NCI-H748 (cell line): ENCODE data around the gene ARHGAP12.
A peak's percentile ranks its signal among the peaks of the same experiment; 100 is the strongest.

Experiments used
- DNase-seq: peaks from one replicate; lab custom pipeline; 2025; ENCODE audit not compliant: unreplicated experiment; lab: John Stamatoyannopoulos, UW

ARHGAP12 gene

GRCh38 chr10:31822616-31823318 is 105.9 kb downstream of the ARHGAP12 start:
- no peak for DNase-seq

- DNase-seq: no peak
Measured at GRCh38 chr10:31822150-31822549, 106.5 kb downstream of the ARHGAP12 start.

GRCh38 chr10:31820778-31821369 is 107.8 kb downstream of the ARHGAP12 start:
- DNase-seq: no peak

DNA sequence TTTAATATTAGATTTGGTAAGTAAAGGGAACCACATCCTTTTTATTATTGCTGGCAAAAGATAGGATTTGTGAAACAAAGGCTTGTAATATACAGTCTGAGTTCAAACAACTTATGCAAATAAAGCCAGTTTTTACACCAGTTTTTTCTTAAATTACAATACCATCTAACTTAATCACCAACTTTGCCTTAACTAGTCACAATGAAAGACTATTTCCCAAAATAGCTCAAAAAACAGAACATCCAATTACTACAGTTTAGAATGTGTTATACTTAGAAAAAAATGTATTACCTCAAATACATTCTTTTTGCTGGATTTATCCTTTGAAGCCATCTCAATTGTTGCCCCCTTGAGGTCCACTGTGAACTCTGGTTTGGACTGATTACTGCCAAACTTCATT is 108.5 kb downstream of the ARHGAP12 start:
- DNase-seq: no peak

GRCh38 chr10:31819391-31819820 is 109.2 kb downstream of the ARHGAP12 start:
- DNase-seq: no peak

- no peak for DNase-seq
Measured at GRCh38 chr10:31816318-31816717, 112.3 kb downstream of the ARHGAP12 start.

DNA sequence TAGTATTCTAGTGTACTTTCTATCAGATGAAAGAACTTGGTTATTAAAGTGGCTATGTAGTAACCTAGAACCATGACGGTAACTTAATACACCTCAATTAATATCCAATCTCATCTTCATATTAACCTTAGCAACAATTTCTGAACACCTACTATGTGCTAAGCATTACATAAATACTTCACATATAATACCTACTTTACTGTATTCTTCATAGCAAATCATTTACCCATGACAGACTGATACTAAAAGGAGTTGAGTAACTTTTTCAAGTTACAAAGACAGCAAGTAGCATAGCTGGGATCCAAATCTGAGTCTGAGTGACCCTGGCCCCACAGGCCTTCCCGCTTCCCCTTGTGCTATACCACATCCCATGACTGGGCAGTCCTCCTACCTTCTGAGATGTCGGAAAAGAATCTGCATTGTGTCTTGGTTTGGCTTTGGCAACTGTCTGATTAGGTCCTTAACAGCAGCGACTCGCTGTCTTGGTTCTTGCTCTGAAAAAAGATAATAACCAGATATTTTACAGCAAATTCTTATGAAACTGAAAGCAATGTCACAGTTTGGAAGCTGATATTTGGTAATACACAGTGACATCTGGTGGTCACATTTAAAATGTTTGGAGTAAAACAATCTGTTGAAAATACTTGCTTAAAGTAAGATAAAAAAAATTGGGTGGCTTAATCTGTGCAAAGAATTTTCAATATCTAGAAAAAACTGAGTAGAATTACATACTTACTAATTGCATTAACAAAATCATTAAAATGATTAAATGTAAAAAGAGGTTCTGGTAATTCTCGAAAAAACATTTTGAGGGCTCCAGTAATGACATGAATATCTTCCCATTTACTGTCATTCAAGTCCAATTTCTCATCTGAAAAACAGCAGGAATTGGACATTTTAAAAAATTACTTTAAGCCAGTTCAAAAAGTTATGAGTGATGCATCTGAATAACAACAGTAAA is 120.1 kb downstream of the ARHGAP12 start:
- DNase-seq: peak; percentile 38

- DNase-seq: no peak
Measured at GRCh38 chr10:31804352-31804810, 124.2 kb downstream of the ARHGAP12 start.

GRCh38 chr10:31803606-31804351 is 124.9 kb downstream of the ARHGAP12 start:
- DNase-seq: no peak

DNA sequence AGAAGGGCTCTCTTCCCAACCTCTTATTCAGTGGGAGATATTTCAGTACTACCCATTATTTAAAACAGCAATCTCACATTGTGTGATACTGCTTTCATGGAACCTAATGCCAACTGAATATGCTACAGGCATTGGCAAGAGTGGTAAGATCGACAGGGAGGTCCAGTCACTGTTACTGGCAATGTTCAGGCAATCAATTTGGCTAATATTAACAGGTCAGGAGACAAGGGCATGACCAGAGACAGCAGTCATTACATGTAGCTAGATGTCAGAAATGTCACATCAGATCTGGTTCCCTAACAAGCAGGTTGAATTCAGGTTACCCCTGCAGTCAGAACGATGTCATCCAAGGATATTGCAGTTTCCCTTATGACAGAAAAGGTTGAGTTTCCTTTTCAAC is 129.4 kb downstream of the ARHGAP12 start:
- no peak for DNase-seq

DNA sequence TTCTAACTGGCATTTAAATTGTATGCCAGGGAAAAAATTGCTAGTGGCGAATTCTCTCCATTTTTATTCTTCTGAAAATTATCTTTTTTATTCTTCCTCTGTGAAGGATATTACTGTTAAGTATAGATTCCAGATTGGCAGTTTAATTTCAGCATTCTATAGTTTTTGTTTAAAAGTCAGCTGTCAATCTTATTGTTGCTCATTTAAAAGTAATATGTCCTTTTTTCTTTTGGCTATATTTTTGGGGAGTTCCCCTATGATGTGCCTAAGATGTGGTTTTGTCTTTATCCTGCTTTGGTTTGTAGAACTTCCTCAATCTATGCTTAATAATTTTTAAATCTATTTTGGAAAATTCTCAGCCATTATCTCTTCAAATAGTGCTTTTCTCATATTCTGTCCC is 135.9 kb downstream of the ARHGAP12 start:
- DNase-seq: no peak

GRCh38 chr10:31789555-31789954 is 139.1 kb downstream of the ARHGAP12 start:
- DNase-seq: no peak

DNA sequence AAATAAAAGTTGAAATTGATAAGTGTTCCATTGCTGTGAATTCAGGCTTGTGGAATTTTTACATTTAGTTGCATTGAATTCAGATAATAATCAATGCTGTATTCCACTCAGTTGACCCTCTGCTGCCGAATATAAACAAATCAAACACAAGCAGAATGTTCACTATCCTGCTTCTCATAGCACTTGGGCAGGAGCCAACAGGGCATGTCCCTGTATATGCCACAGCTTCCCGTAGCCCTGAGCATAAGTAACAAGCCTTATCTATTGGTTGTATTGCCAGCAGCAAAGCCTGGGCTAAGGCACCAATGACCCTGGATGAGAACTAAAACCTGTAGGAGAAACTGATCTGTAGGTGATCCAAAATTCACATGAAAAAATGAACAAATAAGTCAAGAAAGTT is 145.9 kb downstream of the ARHGAP12 start:
- DNase-seq: peak; percentile 24

DNA sequence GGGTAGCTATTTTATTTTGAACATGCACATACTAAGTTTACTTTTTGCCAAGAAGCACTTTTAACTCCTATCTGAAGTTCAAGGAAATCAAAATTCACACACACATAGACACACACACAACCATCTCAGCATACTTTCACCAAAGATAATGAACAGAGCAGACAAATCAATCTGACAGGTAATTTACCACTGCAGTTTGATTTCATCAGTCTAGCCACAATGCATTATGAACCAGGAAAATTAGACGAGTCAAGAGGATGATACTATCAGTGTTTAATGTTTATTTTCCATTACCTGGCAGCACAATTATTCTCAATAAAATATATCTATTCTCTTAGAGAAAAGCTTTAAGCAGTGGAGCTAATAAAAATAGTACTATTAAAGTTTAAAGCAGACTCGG is 147.9 kb downstream of the ARHGAP12 start:
- DNase-seq: no peak

GRCh38 chr10:31778627-31779026 is 150.0 kb downstream of the ARHGAP12 start:
- DNase-seq: no peak

DNA sequence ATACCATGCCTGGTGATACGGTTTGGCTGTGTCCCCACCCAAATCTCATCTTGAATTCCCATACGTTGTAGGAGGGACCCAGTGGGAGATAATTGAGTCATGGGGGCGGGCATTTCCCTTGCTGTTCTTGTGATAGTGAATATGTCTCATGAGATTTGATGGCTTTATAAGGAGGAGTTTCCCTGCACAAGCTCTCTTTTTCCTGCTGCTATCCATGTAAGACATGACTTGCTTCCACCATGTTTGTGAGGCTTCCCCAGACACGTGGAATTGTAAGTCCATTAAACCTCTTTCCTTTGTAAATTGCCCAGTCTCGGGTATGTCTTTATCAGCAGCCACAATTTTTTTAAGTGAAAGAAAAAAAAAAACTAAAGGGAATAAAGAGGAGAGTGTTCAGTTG is 152.5 kb downstream of the ARHGAP12 start:
- DNase-seq: no peak

DNA sequence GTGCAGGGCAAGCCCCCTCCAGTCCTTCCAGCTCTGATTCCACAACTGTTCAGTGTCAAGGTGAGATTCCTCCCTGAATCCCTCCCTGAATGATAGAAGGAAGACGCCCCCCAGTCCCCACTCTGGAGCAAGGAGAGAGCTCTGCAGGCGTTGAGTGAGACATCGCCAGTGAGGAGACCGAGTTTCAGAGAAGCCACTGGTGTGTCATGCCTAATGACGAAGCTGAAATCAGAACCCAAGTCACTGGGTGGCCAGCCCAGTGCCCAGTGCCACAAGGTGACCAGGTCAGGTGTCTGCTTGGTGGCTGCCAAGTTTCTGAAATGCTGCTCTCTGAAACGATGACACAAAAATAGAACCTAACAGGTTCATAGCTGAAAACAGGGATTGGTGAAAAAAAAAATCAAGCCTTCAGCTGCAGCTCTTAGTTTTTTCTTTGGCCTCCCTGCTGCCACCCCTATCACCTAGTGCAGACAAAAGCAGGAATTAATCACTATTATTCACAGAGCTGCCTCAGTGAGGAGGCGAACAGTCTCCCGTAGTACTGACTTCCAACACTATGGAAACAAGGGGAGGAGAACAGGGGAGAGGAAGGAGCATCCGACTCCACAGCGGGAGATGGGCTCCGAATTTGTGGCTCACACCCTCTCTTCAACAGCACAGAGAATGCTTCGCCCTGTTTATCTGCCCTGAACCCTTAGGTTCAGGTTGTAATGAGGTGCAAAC is 153.5 kb downstream of the ARHGAP12 start:
- no peak for DNase-seq

DNA sequence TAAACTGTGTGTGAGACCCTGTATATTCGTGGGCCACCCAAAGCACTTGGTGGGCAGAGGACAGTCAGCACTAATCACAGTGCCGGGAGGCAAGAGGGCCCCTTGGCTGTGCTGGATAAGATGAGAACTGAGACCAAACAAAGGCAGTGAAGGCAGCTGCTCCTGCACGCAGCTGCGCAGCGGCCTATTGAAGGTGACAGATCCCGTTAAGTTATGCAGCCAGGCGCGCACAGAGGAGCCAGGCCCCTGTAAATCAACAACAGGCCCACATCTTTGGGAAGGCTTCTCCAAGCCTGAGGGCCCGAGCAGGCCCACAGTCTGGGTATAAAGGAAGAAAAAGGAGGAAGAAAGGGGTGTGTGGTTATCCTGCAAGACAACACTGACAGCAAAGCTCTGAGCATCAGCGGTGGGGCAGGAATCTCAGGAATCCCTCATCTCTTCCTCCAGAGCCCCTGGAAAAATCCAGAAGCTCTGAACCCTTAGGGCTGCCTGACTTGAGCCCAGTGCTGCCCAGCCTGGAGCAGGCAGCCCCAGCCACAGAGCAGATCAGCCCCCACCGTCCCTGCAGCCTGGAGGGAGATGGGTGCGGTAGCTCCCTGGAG is 154.2 kb downstream of the ARHGAP12 start:
- peak; percentile 5 for DNase-seq

DNA sequence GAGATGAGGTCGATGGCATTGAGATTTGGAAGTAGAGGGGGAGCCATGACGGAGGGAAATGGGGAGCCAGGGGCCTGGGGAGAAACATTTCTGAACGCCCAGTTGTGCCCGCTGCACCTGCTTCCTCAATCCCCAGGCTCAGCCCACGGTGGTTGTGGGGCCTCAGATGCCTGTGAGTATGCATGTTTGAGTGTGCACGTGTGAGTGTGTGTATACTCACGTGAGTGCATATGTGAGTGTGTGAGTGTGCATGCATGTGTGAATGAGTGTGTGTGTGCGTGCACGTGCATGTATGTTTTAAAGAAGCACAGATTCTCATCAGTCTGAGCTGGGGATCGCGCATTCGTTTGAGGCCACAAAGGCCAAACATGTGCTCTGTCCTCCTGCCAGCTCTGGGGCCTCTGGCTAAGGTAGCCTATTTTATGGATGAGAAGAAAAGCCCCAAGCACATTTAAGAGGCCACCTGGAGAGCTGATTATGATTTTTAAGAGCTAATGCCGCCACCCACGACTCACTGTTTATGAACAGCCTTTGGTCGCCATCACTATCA is 154.8 kb downstream of the ARHGAP12 start:
- no peak for DNase-seq
